Lower leg skin (tissue), 4 donors: ENCODE data around the gene AUTS2. TPM values are rescaled to one million over a fixed set of nuclear protein-coding genes. Genes with fewer than 3 reads are reported as not detected.

Experiments used
- DNase-seq, 2 donors: peaks; one replicate each; pipeline ENCODE4 v3.0.0-alpha.2; 2019; ENCODE audit warnings: low spot score in 2 of 2
- H3K4me3 ChIP-seq: fragments of 200-600 bp; sonication (generic); 2 replicates; pipeline ENCODE4 v1.5.1; 2017; ENCODE audit warnings: mild to moderate bottlenecking, low read depth; ENCODE audit not compliant: poor library complexity, severe bottlenecking
- CTCF ChIP-seq, 3 donors: fragments of 450-650 bp; IDR thresholded peaks; one replicate each; pipeline ENCODE4 v1.5.1; 2016; ENCODE audit warnings: antibody characterized with exemption in 3 of 3, mild to moderate bottlenecking in 3 of 3, moderate library complexity in 2 of 3
- POLR2A ChIP-seq, 2 donors: fragments of 450-650 bp; IDR thresholded peaks; one replicate each; pipeline ENCODE4 v1.6.1; 2016 to 2017; ENCODE audit warnings: antibody characterized with exemption in 2 of 2, mild to moderate bottlenecking in 1 of 2, moderate library complexity in 1 of 2
- WGBS, 2 donors: methylation state at CpG; one replicate each; pipeline ENCODE4 v1.1.5; 2018; 5-methylcytosine and 5-hydroxymethylcytosine counted together
- intact Hi-C: fragments of 100-400 bp; cut with DNase I; formaldehyde crosslinking; loops from one replicate; pipeline ENCODE4 v1.15.0; 2023; ENCODE audit warnings: low total_unique reads
- total RNA-seq, 4 donors: library from RNA; depleted of rRNA; stranded (reverse); fragments of >200 nt; gene quantifications; one replicate each; pipeline ENCODE4 v1.1.0, GENCODE V29; 2016

The AUTS2 gene
- total RNA-seq, 4 donors from 2014 or later, result 30.8 to 41.9 (median 40.5) TPM

GRCh38 chr7:70240873-70241272 is 642.6 kb downstream of the AUTS2 start:
- no peak overlapping the region for H3K4me3 ChIP-seq
- WGBS, 2 donors, result 85 to 94% methylated on average over 2 of the region's 2 CpGs
- intact Hi-C loops, result no loop called here
- DNase-seq, result no peak
- no peak for TF ChIP-seq CTCF (IDR thresholded peaks at IDR 0.05)
- no peak for TF ChIP-seq POLR2A (IDR thresholded peaks at IDR 0.05)

GRCh38 chr7:70241536-70242175 is 643.4 kb downstream of the AUTS2 start:
- TF ChIP-seq CTCF (IDR thresholded peaks at IDR 0.05), result no peak
- no peak for DNase-seq
- WGBS, 2 donors, result 79 to 81% methylated on average over 2 of the region's 2 CpGs
- no peak overlapping the region for H3K4me3 ChIP-seq
- intact Hi-C loops, result no loop called here

- 82 to 84% methylated on average over 4 of the region's 4 CpGs for WGBS, 2 donors
- TF ChIP-seq POLR2A (IDR thresholded peaks at IDR 0.05) (no peak), CTCF (IDR thresholded peaks at IDR 0.05) (no peak)
- intact Hi-C loops, result no loop called here
- DNase-seq, result no peak
- no peak overlapping the region for H3K4me3 ChIP-seq
Measured at GRCh38 chr7:70242826-70243225, 644.6 kb downstream of the AUTS2 start.

GRCh38 chr7:70243443-70243842 is 645.2 kb downstream of the AUTS2 start:
- intact Hi-C loops, result no loop called here
- TF ChIP-seq CTCF (IDR thresholded peaks at IDR 0.05) (no peak), POLR2A (IDR thresholded peaks at IDR 0.05) (no peak)
- H3K4me3 ChIP-seq, result no peak overlapping the region
- WGBS, 2 donors, result 91 to 93% methylated on average over 2 of the region's 2 CpGs
- DNase-seq, result no peak

- WGBS, 2 donors, result 85 to 94% methylated on average over 4 of the region's 4 CpGs
- DNase-seq, result no peak
- intact Hi-C loops, result no loop called here
- TF ChIP-seq POLR2A (IDR thresholded peaks at IDR 0.05) (no peak), CTCF (IDR thresholded peaks at IDR 0.05) (no peak)
- no peak overlapping the region for H3K4me3 ChIP-seq
Measured at GRCh38 chr7:70257921-70258320, 659.6 kb downstream of the AUTS2 start.

- intact Hi-C loops, result no loop called here
Measured at GRCh38 chr7:70259502-70259901, 661.2 kb downstream of the AUTS2 start.

More at GRCh38 chr7:70259502-70259901, 661.2 kb downstream of the AUTS2 start:
- WGBS, 2 donors, result 21 to 33% methylated on average over 1 of the region's 1 CpG
- TF ChIP-seq CTCF (IDR thresholded peaks at IDR 0.05) (no peak), POLR2A (IDR thresholded peaks at IDR 0.05) (no peak)
- no peak overlapping the region for H3K4me3 ChIP-seq
- DNase-seq, result no peak
